ENCODE measurements around the gene RBPJ. TPM values are rescaled to one million over a fixed set of nuclear protein-coding genes. Genes with fewer than 3 reads are reported as not detected.
"Not testable (repeated sequence)": the region's sequence is repeated elsewhere in the genome, so short reads cannot be mapped to it uniquely, and the experiment has no call there.

RBPJ gene
- total RNA-seq, 4 donors from 2014 or later: 94.1 to 129 (median 113) TPM

DNA sequence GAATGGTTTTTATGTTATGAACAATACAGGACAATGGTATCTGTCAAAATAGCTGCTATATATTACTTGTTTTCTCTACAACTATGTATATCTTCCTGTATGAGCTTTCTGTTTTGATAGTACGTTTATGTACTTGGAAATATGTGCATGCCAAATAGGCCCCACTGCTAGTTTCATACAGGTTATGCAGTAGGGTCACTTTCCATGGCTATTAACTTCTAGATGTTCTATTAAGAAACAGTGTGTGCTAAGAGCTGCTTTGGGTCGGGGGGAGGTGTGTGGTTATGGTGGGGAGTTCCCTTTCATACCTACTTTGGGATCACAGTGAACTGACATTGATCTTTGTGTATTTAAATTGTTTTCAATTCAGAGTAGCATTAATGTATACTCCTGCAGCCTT is 30.9 kb downstream of the RBPJ start:
- no peak for DNase-seq (ENCODE audit: low spot score)
- TF ChIP-seq, protein P1, sequence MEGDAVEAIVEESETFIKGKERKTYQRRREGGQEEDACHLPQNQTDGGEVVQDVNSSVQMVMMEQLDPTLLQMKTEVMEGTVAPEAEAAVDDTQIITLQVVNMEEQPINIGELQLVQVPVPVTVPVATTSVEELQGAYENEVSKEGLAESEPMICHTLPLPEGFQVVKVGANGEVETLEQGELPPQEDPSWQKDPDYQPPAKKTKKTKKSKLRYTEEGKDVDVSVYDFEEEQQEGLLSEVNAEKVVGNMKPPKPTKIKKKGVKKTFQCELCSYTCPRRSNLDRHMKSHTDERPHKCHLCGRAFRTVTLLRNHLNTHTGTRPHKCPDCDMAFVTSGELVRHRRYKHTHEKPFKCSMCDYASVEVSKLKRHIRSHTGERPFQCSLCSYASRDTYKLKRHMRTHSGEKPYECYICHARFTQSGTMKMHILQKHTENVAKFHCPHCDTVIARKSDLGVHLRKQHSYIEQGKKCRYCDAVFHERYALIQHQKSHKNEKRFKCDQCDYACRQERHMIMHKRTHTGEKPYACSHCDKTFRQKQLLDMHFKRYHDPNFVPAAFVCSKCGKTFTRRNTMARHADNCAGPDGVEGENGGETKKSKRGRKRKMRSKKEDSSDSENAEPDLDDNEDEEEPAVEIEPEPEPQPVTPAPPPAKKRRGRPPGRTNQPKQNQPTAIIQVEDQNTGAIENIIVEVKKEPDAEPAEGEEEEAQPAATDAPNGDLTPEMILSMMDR (IDR thresholded peaks at IDR 0.05): no peak
- ATAC-seq (ENCODE audit: low FRiP score): no peak

DNA sequence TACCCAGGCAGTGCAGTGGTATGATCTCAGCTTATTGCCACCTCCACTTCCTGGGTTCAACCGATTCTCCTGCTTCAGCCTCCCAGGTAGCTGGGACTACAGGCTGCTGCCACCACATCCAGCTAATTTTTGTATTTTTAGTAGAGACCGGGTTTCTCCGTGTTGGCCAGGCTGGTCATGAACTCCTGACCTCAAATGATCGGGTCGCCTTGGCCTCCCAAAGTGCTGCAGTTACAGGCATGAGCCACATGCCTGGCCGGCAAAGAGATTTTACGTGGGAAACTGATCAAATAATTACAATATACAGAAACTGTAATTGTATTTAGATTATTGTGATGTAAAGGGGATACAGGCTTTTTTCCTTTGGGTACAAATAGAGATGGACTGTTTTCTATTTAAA is 33.7 kb downstream of the RBPJ start:
- no peak for DNase-seq (ENCODE audit: low spot score)
- no peak for ATAC-seq (ENCODE audit: low FRiP score)
- TF ChIP-seq, protein P1 (IDR thresholded peaks at IDR 0.05): no peak

DNA sequence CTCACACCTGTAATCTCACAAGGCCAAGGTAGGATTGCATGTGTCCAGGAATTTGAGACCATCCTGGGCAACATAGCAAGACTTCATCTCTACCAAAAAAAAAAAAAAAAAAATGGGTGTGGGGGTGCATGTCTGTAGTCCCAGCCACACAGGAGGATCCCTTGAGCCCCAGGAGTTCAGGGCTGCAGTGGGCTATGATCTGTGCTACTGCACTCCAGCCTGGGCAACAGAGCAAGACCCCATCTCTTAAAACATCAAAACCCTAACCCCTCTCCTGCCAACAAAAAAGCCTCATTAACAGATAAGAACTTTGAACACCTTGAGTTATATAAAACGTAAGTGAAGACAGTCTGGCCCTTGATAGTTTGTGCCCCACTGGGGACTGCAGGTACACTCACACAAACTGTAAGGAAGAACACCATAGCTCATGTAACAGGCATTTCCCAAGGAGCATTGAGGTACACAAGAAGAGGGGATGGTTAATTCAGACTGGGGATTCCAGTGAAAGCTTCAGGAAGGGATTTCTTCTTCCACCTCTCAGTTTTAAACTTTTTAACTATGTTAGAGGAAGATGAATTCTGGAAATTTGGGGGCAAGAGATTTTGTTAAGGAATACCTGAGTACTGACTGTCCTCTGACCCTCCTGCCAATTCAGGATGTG is 34.7 kb downstream of the RBPJ start:
- no peak for ATAC-seq (ENCODE audit: low FRiP score)
- no peak for DNase-seq (ENCODE audit: low spot score)
- TF ChIP-seq, protein P1 (IDR thresholded peaks at IDR 0.05): no peak

DNA sequence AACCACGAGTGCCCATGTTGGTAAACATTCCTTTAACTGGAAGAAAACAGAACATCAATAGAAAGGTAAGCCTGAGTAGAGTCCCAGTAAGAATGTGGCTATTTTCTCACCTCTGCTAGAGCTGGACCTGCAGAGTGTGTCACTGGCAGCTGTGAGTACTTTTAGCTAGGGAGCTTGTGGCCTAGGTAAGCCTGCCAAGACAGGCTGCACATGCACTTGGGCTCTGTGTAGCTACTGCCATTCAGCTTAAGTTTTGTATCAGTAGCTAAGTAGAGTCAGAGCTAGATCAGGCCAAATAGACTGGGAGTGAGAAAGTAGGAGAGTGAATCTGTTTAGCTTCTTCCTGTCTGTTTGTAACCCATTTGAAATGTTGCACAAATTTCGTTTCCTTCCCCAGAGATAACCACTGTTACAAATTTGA is 35.3 kb downstream of the RBPJ start:
- ATAC-seq (ENCODE audit: low FRiP score): no peak
- TF ChIP-seq, protein P1 (IDR thresholded peaks at IDR 0.05): no peak

DNA sequence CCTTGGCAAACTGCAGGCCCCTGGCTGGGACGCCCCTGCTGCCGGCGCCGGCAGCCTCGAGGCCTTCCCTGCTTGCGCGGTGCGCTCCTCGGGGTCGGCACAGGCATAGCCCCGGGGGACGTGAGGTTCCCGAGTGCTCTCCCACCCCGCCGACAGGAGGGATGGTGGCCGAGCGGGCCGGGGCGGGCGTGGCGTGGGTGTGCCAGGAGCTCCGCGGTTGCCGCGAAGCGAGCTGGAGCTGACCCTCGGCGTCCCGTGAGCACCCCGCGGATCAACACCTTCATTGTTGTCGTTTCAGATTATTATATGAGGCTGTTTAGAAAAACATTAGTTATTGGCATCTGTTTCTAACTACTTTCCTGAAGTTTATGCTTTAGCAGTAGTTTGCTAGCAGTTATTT is 38.7 kb downstream of the RBPJ start:
- ATAC-seq (ENCODE audit: low FRiP score); DNase-seq (ENCODE audit: low spot score): not testable (repeated sequence)

More for the DNA sequence above, 35.3 kb downstream of the RBPJ start:
- DNase-seq (ENCODE audit: low spot score): no peak

DNA sequence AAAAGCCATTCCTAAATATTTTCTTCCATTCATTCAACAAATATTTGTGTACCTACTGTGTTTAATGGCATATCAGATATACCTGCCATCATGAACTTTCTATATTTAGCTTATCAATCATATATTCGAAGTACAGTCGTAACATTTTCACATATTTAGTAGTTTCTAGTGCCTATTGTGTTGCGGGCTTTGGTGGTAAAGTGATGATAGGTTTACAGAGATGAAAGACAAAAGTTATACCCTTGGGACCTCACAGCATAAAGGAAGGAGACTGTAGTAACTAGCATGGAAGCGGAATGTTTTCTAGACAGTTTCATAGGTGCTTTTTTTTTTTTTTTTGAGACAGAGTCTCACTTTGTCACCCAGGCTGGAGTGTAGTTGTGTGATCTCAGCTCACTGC is 39.5 kb downstream of the RBPJ start:
- TF ChIP-seq, protein P1 (IDR thresholded peaks at IDR 0.05): no peak
- DNase-seq (ENCODE audit: low spot score): no peak
- no peak for ATAC-seq (ENCODE audit: low FRiP score)

DNA sequence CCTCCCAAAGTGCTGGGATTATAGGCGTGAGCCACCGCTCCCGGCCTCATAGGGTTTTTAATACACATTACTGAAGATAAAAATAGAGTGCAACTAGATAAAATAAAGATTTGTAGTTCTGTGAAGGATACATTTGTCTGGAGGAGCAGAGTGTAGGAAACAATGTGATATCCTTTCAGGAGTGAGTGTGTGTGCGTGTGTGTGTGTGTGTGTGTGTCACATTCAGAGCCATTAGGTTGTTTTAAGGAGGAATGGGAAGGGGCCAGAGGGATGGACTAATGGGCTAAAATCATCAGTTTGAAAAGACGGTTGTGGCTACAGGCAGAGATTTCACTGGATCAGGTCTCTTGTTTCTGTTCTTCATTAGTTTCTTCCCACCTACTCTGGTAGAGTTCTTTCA is 40.0 kb downstream of the RBPJ start:
- DNase-seq (ENCODE audit: low spot score) (no peak), ATAC-seq (ENCODE audit: low FRiP score) (no peak)
- TF ChIP-seq, protein P1 (IDR thresholded peaks at IDR 0.05): no peak
